NT2/D1 (cell line): ENCODE measurements around the gene MYO15B.

Experiments used
- YY1 ChIP-seq: IDR thresholded peaks from 2 replicates; pipeline ENCODE4 v1.6.1; 2011; ENCODE audit not compliant: insufficient read length, insufficient read depth
- ZNF274 ChIP-seq: IDR thresholded peaks from 2 replicates; pipeline ENCODE4 v1.6.1; 2011; ENCODE audit warnings: mild to moderate bottlenecking, low read depth, low read length

DNA sequence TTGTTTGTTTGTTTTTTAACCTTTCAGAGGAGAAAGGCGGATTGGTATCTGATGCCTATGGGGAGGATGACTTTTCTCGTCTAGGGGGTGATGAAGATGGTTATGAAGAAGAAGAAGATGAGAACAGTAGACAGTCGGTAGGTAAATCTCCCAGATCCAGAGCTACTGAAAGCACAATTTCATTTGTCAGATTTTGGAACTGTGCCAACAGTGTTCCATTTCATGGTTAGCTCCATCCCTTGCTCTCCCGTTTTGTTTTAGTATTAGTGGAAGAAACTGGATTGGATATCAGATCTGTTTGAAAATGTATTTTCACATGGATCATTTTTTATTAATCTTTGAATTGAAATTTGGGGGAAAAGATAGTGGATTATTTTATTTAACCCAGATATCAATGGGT is 80.9 kb downstream of the MYO15B start:
- TF ChIP-seq ZNF274 (no peak), YY1 (no peak)
